Activated naive CD8-positive, alpha-beta T cell treated with anti-CD3 and anti-CD28 coated beads, Interleukin-2, amount 50 U/mL, for 24 hours (primary cell): Measurements from ENCODE around the gene ZNF441.
"Not testable (repeated sequence)": the region's sequence is repeated elsewhere in the genome, so short reads cannot be mapped to it uniquely, and the experiment has no call there.

Experiments used
- ATAC-seq: fragments of 150-1000 bp; cut with Tn5 transposase; one replicate; pipeline ENCODE4 v1.10.0; 2021
- DNase-seq: peaks from one replicate; pipeline ENCODE4 v3.0.0; 2021
- H3K27ac Mint-ChIP-seq: one replicate; pipeline ENCODE4 v1.8.0; 2021; ENCODE audit warnings: mild to moderate bottlenecking, mixed read lengths
- H3K27me3 Mint-ChIP-seq: one replicate; pipeline ENCODE4 v1.8.0; 2021; ENCODE audit warnings: mixed read lengths
- H3K36me3 Mint-ChIP-seq: one replicate; pipeline ENCODE4 v1.8.0; 2021; ENCODE audit warnings: low read depth, mixed read lengths
- H3K4me1 Mint-ChIP-seq: one replicate; pipeline ENCODE4 v1.8.0; 2021; ENCODE audit warnings: mixed read lengths
- H3K4me3 Mint-ChIP-seq: one replicate; pipeline ENCODE4 v1.8.0; 2021; ENCODE audit warnings: mild to moderate bottlenecking, moderate library complexity, mixed read lengths
- H3K9me3 Mint-ChIP-seq: one replicate; pipeline ENCODE4 v1.8.0; 2021; ENCODE audit warnings: mixed read lengths

Gene ZNF441

DNA sequence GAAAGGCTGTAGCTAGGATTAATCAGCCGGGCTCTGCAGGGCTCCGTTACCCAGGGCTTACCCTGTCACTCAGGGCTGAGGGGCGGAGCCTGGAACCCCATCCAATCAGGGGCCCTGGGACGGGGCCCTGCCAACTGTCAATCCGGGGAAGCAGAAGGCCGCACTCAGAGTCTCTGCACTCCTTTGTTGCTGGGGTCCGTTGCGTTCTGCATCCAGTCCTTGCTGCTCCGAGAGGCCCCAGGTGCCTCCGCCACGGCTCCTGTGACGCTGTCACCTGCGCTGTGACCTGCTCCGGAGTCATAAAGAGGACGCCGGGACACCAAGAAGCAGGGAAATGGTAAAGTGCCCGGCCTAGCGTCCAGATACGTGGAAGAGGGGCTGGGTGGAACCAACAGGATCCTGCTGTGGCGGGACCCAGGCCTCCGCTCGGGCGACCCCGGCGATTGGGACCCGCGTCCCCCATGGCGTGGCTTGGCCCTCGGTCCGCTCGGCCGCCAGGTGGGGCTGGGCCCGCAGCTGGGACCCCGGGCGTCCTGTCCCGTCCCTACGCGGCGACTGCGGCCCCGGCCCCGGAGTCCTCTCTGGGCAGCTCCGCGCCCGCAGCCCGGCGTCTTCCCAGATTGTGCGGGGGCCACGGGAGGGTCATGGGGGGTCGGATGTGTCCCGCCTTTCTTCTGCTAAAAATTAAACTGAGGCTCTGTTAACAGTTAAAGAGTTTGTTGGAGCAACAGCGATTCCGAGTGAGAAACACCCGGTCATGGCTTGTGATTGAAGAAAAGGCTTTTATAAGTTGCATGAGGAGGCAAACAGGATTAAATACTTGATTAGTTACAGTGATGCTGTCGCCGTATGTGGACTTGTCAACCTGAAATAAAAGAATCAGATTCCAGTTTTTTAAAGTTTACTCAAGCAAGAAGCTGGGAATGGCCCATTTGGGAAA is 31.9 kb downstream of the ZNF441 start, which contains the start of gene ZNF491:
TSS of gene ZNF491 (plus strand) at position 133 of the 940 bp plus-strand sequence. CDS start 7,431 bp downstream, outside the sequence.
- DNase-seq, result peak; percentile 88
- peak within 1 kb of the TSS; percentile 84 for H3K4me3 Mint-ChIP-seq
- H3K4me1 Mint-ChIP-seq, result peaks cover 14% of the 10 kb centered on the region
- H3K36me3 Mint-ChIP-seq, result peaks cover 4% of the 10 kb centered on the region
- H3K27me3 Mint-ChIP-seq, result no peaks in the 10 kb centered on the region
- no peak within 1 kb of the TSS for H3K27ac Mint-ChIP-seq
- H3K9me3 Mint-ChIP-seq, result peaks cover 5% of the 10 kb centered on the region
- peak; percentile 99 for ATAC-seq

GRCh38 chr19:11806354-11807098 is 39.7 kb downstream of the ZNF441 start:
- peaks cover 37% of the 10 kb centered on the region for H3K36me3 Mint-ChIP-seq
- H3K4me3 Mint-ChIP-seq, result no peak overlapping the region
- no peak for DNase-seq
- ATAC-seq, result no peak
- peaks cover 37% of the 10 kb centered on the region for H3K9me3 Mint-ChIP-seq
- no peaks in the 10 kb centered on the region for H3K4me1 Mint-ChIP-seq
- no peak overlapping the region for H3K27ac Mint-ChIP-seq
- H3K27me3 Mint-ChIP-seq, result no peaks in the 10 kb centered on the region

DNA sequence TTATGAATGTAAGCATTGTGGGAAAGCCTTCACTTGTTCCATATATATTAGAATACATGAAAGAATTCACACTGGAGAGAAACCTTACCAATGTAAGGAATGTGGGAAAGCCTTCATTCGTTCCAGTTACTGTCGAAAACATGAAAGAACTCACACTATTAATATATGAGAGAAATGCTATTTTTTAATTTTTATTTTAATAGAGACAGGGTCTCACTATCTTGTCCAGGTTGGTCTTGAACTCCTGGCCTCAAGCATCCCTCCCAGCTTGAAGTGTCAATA is 40.2 kb downstream of the ZNF441 start:
- peaks cover 37% of the 10 kb centered on the region for H3K36me3 Mint-ChIP-seq
- no peak for DNase-seq
- H3K9me3 Mint-ChIP-seq, result peaks cover 37% of the 10 kb centered on the region
- no peak overlapping the region for H3K4me3 Mint-ChIP-seq
- no peak for ATAC-seq
- no peaks in the 10 kb centered on the region for H3K27me3 Mint-ChIP-seq
- H3K27ac Mint-ChIP-seq, result no peak overlapping the region
- peaks cover under 1% of the 10 kb centered on the region for H3K4me1 Mint-ChIP-seq

DNA sequence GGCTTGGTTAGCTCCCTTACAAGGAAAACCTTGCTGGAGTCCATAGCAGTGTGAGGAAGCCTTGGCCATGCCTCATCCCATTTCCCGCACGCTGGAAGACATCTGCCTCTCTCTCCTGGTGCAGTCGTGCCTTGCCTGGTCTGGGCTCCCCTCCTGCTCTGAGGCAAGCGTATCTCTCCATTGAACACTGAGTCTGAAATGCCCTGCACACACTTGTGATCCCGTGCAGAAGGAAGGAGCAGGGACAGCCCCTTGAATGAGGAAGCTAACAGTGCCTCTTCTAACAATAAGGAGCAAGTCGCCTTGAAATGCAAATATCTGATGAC is 46.9 kb downstream of the ZNF441 start:
- Mint-ChIP-seq H3K36me3 (peaks cover 21% of the 10 kb centered on the region), H3K27me3 (no peaks in the 10 kb centered on the region), H3K9me3 (peaks cover 8% of the 10 kb centered on the region), H3K4me3 (peak overlapping the region; percentile 89), H3K27ac (peak overlapping the region; percentile 39), H3K4me1 (peaks cover 25% of the 10 kb centered on the region)
- ATAC-seq (peak; percentile 25), DNase-seq (no peak)

DNA sequence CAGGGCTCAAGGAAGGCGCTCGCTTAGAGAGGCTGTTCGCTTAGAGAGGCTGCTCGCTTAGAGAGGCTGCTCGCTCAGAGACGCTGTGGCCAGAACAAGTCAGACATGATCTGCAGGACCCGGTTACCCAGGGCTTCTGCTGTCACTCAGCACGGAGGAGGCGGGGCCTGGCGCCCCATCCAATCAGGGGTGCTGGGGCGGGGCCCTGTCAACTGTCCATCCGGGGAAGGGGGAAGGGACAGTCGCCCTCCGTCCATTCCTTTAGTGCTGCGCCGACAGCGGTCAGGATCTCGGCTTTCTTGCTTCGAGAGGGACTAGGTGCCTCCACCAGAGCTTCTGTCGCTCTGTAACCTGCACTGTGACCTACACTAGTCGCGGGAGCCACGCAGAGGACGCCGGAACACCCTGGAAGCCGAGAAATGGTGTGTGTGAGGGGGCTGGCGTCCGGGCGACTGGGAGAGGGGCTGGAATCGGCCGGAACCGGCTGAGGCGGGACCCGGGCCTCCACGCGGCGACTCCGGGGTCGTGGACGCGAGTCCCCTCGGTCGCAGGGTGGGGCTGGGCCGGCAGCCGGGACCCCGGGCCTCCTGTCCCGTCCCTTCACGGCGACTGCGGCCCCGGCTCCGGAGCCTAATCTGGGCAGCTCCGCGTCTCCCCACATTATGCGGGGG is 47.4 kb downstream of the ZNF441 start, which contains the start of gene ZNF440:
TSS of gene ZNF440 (plus strand) at position 245 of the 671 bp plus-strand sequence. CDS start at position 420, 175 bp downstream.
- Mint-ChIP-seq H3K9me3 (peaks cover 3% of the 10 kb centered on the region), H3K27ac (peak within 1 kb of the TSS; percentile 39), H3K27me3 (no peaks in the 10 kb centered on the region), H3K4me1 (peaks cover 25% of the 10 kb centered on the region), H3K36me3 (peaks cover 19% of the 10 kb centered on the region), H3K4me3 (peak within 1 kb of the TSS; percentile 89)
- ATAC-seq (peak; percentile 100), DNase-seq (peak; percentile 92)

GRCh38 chr19:11814700-11815035 is 47.9 kb downstream of the ZNF441 start:
- ATAC-seq, result no peak
- peaks cover 3% of the 10 kb centered on the region for H3K9me3 Mint-ChIP-seq
- H3K27ac Mint-ChIP-seq, result no peak overlapping the region
- DNase-seq, result no peak
- H3K4me3 Mint-ChIP-seq, result peak overlapping the region; percentile 89
- H3K36me3 Mint-ChIP-seq, result peaks cover 22% of the 10 kb centered on the region
- peaks cover 25% of the 10 kb centered on the region for H3K4me1 Mint-ChIP-seq
- H3K27me3 Mint-ChIP-seq, result no peaks in the 10 kb centered on the region

GRCh38 chr19:11821474-11822109 is 54.8 kb downstream of the ZNF441 start:
- ATAC-seq (peak; percentile 46), DNase-seq (no peak)
- H3K4me1 Mint-ChIP-seq, result peaks cover 5% of the 10 kb centered on the region
- H3K27ac Mint-ChIP-seq, result no peak overlapping the region
- H3K4me3 Mint-ChIP-seq, result no peak overlapping the region
- peaks cover 51% of the 10 kb centered on the region for H3K36me3 Mint-ChIP-seq
- H3K9me3 Mint-ChIP-seq, result peaks cover 14% of the 10 kb centered on the region
- no peaks in the 10 kb centered on the region for H3K27me3 Mint-ChIP-seq

DNA sequence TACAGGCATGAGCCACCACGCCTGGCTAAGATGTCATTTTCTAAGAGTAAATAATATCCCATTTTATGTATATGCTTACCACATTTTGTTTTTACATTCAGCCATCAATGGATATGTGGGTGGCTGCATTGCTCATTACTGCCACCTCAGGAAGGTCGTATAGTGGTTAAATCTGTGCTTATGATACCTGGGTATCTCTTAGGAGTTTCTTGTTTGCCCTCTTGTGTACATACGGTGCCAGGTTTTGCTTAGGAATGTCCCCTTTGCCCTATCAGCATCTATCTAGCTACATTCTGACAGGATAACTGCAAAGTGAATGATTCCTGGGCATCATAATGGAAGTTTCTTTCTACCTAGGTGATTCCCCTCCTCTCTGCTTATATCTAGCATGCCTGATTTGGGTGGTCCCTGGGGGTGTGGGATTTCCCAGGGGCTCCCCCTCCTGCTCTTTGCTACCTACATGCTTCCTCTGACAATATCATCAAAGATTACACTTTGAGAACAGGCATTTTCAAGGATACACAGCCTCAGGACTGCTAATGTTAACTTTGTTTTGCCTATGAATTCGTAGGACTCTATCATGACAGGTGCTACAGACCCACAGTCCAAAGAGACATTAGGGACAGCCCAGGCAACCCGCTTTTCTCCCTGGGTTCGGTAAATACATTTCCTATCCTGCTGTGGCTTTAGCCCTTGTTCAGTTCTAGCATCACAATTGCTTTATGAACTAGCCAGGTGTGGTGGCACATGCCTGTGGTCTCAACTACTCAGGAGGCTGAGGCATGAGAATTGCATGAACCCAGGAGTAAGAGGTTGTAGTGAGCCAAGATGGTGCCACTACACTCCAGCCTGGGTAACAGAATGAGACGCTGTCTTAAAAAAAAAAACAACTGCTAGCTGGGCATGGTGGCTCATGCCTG is 62.4 kb downstream of the ZNF441 start:
- Mint-ChIP-seq H3K9me3 (peaks cover 54% of the 10 kb centered on the region), H3K36me3 (peaks cover 84% of the 10 kb centered on the region)
- not testable (repeated sequence) for H3K4me1 Mint-ChIP-seq, H3K27ac Mint-ChIP-seq, DNase-seq, H3K27me3 Mint-ChIP-seq, H3K4me3 Mint-ChIP-seq
- ATAC-seq, result peak; percentile 20

DNA sequence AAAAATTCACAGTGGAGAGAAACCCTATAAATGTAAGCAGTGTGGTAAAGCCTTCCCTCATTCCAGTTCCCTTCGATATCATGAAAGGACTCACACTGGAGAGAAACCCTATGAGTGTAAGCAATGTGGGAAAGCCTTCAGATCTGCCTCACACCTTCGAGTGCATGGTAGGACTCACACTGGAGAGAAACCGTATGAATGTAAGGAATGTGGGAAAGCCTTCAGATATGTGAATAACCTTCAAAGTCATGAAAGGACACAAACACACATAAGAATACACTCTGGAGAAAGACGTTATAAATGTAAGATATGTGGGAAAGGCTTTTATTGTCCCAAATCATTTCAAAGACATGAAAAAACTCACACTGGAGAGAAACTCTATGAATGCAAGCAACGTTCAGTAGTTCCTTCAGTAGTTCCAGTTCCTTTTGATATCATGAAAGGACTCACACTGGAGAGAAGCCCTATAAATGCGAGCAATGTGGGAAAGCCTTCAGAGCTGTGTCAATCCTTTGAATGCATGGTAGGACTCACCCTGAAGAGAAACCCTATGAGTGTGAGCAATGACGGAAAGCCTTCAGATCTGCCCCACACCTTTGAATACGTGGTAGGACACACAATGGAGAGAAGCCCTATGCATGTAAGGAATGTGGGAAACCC is 65.6 kb downstream of the ZNF441 start:
- H3K36me3 Mint-ChIP-seq, result peaks cover 82% of the 10 kb centered on the region
- H3K27ac Mint-ChIP-seq, result no peak overlapping the region
- no peak overlapping the region for H3K4me3 Mint-ChIP-seq
- DNase-seq, result no peak
- peaks cover 56% of the 10 kb centered on the region for H3K9me3 Mint-ChIP-seq
- no peak for ATAC-seq
- H3K4me1 Mint-ChIP-seq, result peaks cover 6% of the 10 kb centered on the region
- H3K27me3 Mint-ChIP-seq, result no peaks in the 10 kb centered on the region

GRCh38 chr19:11833541-11833940 is 66.7 kb downstream of the ZNF441 start:
- peaks cover 51% of the 10 kb centered on the region for H3K9me3 Mint-ChIP-seq

More at GRCh38 chr19:11833541-11833940, 66.7 kb downstream of the ZNF441 start:
- Mint-ChIP-seq H3K4me3 (no peak overlapping the region), H3K27ac (no peak overlapping the region), H3K4me1 (peaks cover 6% of the 10 kb centered on the region), H3K36me3 (peaks cover 71% of the 10 kb centered on the region), H3K27me3 (no peaks in the 10 kb centered on the region)
- no peak for ATAC-seq
- DNase-seq, result no peak
